Neural cell (in vitro differentiated cells): ENCODE measurements around the gene SOCS6.

Experiments used
- EP300 ChIP-seq: fragments of 450-650 bp; conservative IDR thresholded peaks from 2 replicates; pipeline ENCODE4 v1.6.1; 2014; ENCODE audit warnings: antibody characterized with exemption, mild to moderate bottlenecking, moderate library complexity; ENCODE audit not compliant: poor library complexity, severe bottlenecking
- EZH2 ChIP-seq: fragments of 200-600, 300-800 bp; shearing (Covaris generic), sonication (generic); IDR thresholded peaks from 2 replicates; pipeline ENCODE4 v1.6.1; 2014; ENCODE audit warnings: antibody characterized with exemption, low read length, borderline replicate concordance, mild to moderate bottlenecking; ENCODE audit not compliant: insufficient read depth, poor library complexity, severe bottlenecking
- MXI1 ChIP-seq: fragments of 450-650 bp; conservative IDR thresholded peaks from 2 replicates; pipeline ENCODE4 v1.6.1; 2014; ENCODE audit warnings: antibody characterized with exemption, mild to moderate bottlenecking; ENCODE audit not compliant: poor library complexity, severe bottlenecking
- POLR2AphosphoS5 ChIP-seq: IDR thresholded peaks from 2 replicates; pipeline ENCODE4 v1.6.1; 2012
- RAD21 ChIP-seq: fragments of 450-650 bp; conservative IDR thresholded peaks from 2 replicates; pipeline ENCODE4 v1.6.1; 2014; ENCODE audit warnings: antibody characterized with exemption, mild to moderate bottlenecking, moderate library complexity
- REST ChIP-seq: IDR thresholded peaks from 2 replicates; pipeline ENCODE4 v1.6.1; 2012; ENCODE audit warnings: borderline replicate concordance
- TAF1 ChIP-seq: IDR thresholded peaks from 2 replicates; pipeline ENCODE4 v1.6.1; 2012; ENCODE audit warnings: low read depth
- TF ChIP-seq, protein P1 (sequence below): fragments of 450-650 bp; IDR thresholded peaks from 2 replicates; pipeline ENCODE4 v1.5.1; 2014; ENCODE audit warnings: antibody characterized with exemption, mild to moderate bottlenecking, moderate library complexity; ENCODE audit not compliant: poor library complexity, severe bottlenecking

DNA sequence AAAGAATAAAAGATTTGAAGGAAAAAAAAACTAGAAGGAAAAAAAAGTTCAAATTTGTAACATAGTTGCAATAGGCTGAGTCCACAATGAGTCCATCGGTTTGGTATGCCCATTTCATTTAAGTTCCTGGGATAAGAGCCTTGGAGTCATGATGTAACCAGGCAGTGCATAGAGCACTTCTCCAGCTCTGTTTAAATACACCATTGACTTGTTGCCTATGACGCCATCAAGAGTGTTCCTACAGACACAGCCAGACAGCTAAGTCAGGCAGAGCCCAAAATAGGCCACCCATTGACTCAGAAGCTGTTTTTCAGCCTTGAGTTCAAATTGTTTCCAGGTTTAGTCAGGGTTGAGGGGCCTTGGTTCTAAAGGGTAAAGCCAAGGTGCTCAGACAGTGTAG, 44.9 kb downstream of the SOCS6 start:
- TF ChIP-seq, protein P1, sequence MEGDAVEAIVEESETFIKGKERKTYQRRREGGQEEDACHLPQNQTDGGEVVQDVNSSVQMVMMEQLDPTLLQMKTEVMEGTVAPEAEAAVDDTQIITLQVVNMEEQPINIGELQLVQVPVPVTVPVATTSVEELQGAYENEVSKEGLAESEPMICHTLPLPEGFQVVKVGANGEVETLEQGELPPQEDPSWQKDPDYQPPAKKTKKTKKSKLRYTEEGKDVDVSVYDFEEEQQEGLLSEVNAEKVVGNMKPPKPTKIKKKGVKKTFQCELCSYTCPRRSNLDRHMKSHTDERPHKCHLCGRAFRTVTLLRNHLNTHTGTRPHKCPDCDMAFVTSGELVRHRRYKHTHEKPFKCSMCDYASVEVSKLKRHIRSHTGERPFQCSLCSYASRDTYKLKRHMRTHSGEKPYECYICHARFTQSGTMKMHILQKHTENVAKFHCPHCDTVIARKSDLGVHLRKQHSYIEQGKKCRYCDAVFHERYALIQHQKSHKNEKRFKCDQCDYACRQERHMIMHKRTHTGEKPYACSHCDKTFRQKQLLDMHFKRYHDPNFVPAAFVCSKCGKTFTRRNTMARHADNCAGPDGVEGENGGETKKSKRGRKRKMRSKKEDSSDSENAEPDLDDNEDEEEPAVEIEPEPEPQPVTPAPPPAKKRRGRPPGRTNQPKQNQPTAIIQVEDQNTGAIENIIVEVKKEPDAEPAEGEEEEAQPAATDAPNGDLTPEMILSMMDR = no peak
- TF ChIP-seq REST (no peak), POLR2AphosphoS5 (no peak), EZH2 (no peak), TAF1 (no peak), RAD21 (no peak), MXI1 (no peak), EP300 (no peak)
